Esophagus squamous epithelium (tissue), 4 donors: Measurements from ENCODE around the gene LKAAEAR1.

Experiments
- CTCF ChIP-seq, 6 experiments: fragments of 450-650 bp in 4 of 6; fragments of 200-600 bp in 2 of 6; sonication (generic) in 2 of 6; IDR thresholded peaks; one replicate each; pipeline ENCODE4 v1.5.1; 2016 to 2019; ENCODE audit warnings: antibody characterized with exemption in 6 of 6, mild to moderate bottlenecking in 4 of 6, moderate library complexity in 4 of 6
- POLR2A ChIP-seq, 4 donors: fragments of 450-650 bp; IDR thresholded peaks; one replicate each; pipeline ENCODE4 v1.6.1; 2017; ENCODE audit warnings: antibody characterized with exemption in 4 of 4, mild to moderate bottlenecking in 4 of 4, moderate library complexity in 3 of 4

GRCh38 chr20:64033981-64034493 is 50.2 kb downstream of the LKAAEAR1 start:
- no peak for TF ChIP-seq CTCF (IDR thresholded peaks at IDR 0.05)
- TF ChIP-seq POLR2A (IDR thresholded peaks at IDR 0.05): no peak
